ENCODE results near the gene C16orf74. TPM values are rescaled to one million over a fixed set of nuclear protein-coding genes. Genes with fewer than 3 reads are reported as not detected.

C16orf74 gene
- polyA plus RNA-seq, 1 donor (not counting 4 experiments of a cell fraction or from before 2014, with no cell fraction given): 35.3 TPM

GRCh38 chr16:85710732-85711131 lies 40.2 kb downstream of the C16orf74 start:
- Histone ChIP-seq H3K79me2 (ENCODE audit: control insufficient read depth, insufficient read depth, low read length) (peaks cover 22% of the 10 kb centered on the region), H3K9ac (ENCODE audit: control insufficient read depth, extremely low read depth, insufficient read depth, low read length) (no peak overlapping the region), H3K36me3 (ENCODE audit: control insufficient read depth in 2 of 2, extremely low read depth in 1 of 2, insufficient read depth in 2 of 2, low read length in 2 of 2) (peaks cover 30 to 38% of the 10 kb centered on the region in 2 experiments), H3K4me1 (ENCODE audit: control insufficient read depth, extremely low read depth, insufficient read depth, low read length) (peaks cover 8% of the 10 kb centered on the region), H3K4me3 (ENCODE audit: control insufficient read depth in 2 of 3, extremely low read depth in 1 of 3, insufficient read depth in 2 of 3, low read depth in 1 of 3, low read length in 3 of 3) (no peak overlapping the region), H3K27me3 (ENCODE audit: control insufficient read depth, extremely low read depth, insufficient read depth, low read length) (no peaks in the 10 kb centered on the region), H3K9me3 (ENCODE audit: control insufficient read depth, low read depth, low read length) (no peaks in the 10 kb centered on the region), H3K4me2 (ENCODE audit: control insufficient read depth, extremely low read depth, insufficient read depth, low read depth, low read length) (no peak overlapping the region), H3K9me1 (ENCODE audit: control insufficient read depth, extremely low read depth, insufficient read depth, low read length) (no peaks in the 10 kb centered on the region), H2AFZ (ENCODE audit: control insufficient read depth, low read length) (no peak overlapping the region), H4K20me1 (ENCODE audit: control insufficient read depth, extremely low read depth, insufficient read depth, low read length) (peaks cover 20% of the 10 kb centered on the region), H3K27ac (ENCODE audit: control insufficient read depth, insufficient read depth, low read length) (no peak overlapping the region)
- no peak for TF ChIP-seq CTCF (optimal IDR thresholded peaks at IDR 0.05 in 1 of 3, IDR thresholded peaks at IDR 0.05 in 1 of 3, conservative IDR thresholded peaks at IDR 0.05 in 1 of 3; ENCODE audit: extremely low read depth in 1 of 3, insufficient read depth in 2 of 3, low read length in 3 of 3)
- no peak for TF ChIP-seq EZH2 (IDR thresholded peaks at IDR 0.05; ENCODE audit: low read length)
- dilution Hi-C loops (cut with MboI; ENCODE audit: extremely low pct_ligation_motif_present, low sequenced_read_pairs): no loop called here
- FAIRE-seq: no peak
- no peak for DNase-seq (ENCODE audit: low read depth, low spot score)

- peaks cover 30 to 37% of the 10 kb centered on the region in 2 experiments for H3K36me3 ChIP-seq (ENCODE audit: control insufficient read depth in 2 of 2, extremely low read depth in 1 of 2, insufficient read depth in 2 of 2, low read length in 2 of 2)
- no peak overlapping the region for H3K9ac ChIP-seq (ENCODE audit: control insufficient read depth, extremely low read depth, insufficient read depth, low read length)
- no peak overlapping the region for H2AFZ ChIP-seq (ENCODE audit: control insufficient read depth, low read length)
- no peak for DNase-seq (ENCODE audit: low read depth, low spot score)
- FAIRE-seq: no peak
- H3K4me3 ChIP-seq (ENCODE audit: control insufficient read depth in 2 of 3, extremely low read depth in 1 of 3, insufficient read depth in 2 of 3, low read depth in 1 of 3, low read length in 3 of 3): no peak overlapping the region
- no peak overlapping the region for H3K27ac ChIP-seq (ENCODE audit: control insufficient read depth, insufficient read depth, low read length)
- H3K4me2 ChIP-seq (ENCODE audit: control insufficient read depth, extremely low read depth, insufficient read depth, low read depth, low read length): no peak overlapping the region
- H3K79me2 ChIP-seq (ENCODE audit: control insufficient read depth, insufficient read depth, low read length): peaks cover 17% of the 10 kb centered on the region
- no peak for TF ChIP-seq CTCF (optimal IDR thresholded peaks at IDR 0.05 in 1 of 3, IDR thresholded peaks at IDR 0.05 in 1 of 3, conservative IDR thresholded peaks at IDR 0.05 in 1 of 3; ENCODE audit: extremely low read depth in 1 of 3, insufficient read depth in 2 of 3, low read length in 3 of 3)
- no peaks in the 10 kb centered on the region for H3K27me3 ChIP-seq (ENCODE audit: control insufficient read depth, extremely low read depth, insufficient read depth, low read length)
- dilution Hi-C loops (cut with MboI; ENCODE audit: extremely low pct_ligation_motif_present, low sequenced_read_pairs): no loop called here
- H4K20me1 ChIP-seq (ENCODE audit: control insufficient read depth, extremely low read depth, insufficient read depth, low read length): peaks cover 13% of the 10 kb centered on the region
- H3K9me1 ChIP-seq (ENCODE audit: control insufficient read depth, extremely low read depth, insufficient read depth, low read length): no peaks in the 10 kb centered on the region
- no peaks in the 10 kb centered on the region for H3K9me3 ChIP-seq (ENCODE audit: control insufficient read depth, low read depth, low read length)
- peaks cover under 1% of the 10 kb centered on the region for H3K4me1 ChIP-seq (ENCODE audit: control insufficient read depth, extremely low read depth, insufficient read depth, low read length)
Observed at GRCh38 chr16:85709766-85710585, 40.9 kb downstream of the C16orf74 start.

All from keratinocyte (primary cell).